ENCODE results near the gene LCN15.

DNA sequence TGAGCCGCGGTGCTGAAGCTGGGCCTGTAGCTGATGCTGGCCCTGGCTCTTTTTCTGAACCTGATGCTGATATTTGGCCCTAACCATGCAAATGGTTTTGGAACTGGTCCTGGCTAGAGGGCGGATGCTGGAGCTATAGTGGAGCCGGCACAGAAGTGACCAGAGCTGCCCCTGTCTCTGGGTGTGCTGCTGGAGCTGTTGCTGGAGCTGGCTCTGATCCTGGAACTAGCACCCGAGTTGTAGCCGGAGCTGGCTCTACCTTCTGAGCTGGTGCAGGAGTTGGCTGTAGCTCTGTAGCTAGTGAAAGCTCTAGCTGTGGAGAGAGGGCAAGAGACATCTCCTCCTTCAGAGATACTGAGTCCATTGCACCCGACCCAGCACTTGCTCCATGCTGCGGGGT, 34.4 kb downstream of the LCN15 start:
- TF ChIP-seq, protein P1, sequence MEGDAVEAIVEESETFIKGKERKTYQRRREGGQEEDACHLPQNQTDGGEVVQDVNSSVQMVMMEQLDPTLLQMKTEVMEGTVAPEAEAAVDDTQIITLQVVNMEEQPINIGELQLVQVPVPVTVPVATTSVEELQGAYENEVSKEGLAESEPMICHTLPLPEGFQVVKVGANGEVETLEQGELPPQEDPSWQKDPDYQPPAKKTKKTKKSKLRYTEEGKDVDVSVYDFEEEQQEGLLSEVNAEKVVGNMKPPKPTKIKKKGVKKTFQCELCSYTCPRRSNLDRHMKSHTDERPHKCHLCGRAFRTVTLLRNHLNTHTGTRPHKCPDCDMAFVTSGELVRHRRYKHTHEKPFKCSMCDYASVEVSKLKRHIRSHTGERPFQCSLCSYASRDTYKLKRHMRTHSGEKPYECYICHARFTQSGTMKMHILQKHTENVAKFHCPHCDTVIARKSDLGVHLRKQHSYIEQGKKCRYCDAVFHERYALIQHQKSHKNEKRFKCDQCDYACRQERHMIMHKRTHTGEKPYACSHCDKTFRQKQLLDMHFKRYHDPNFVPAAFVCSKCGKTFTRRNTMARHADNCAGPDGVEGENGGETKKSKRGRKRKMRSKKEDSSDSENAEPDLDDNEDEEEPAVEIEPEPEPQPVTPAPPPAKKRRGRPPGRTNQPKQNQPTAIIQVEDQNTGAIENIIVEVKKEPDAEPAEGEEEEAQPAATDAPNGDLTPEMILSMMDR (IDR thresholded peaks at IDR 0.05) = no peak
- TF ChIP-seq POLR2A (IDR thresholded peaks at IDR 0.05) (no peak), EP300 (IDR thresholded peaks at IDR 0.05; ENCODE audit: low read depth) (no peak), POLR2AphosphoS5 (IDR thresholded peaks at IDR 0.05) (no peak)

Measured in transverse colon (tissue), 4 donors.